NT2/D1 (cell line): ENCODE data around the gene NAP1L1.

Source experiments
- SUZ12 ChIP-seq: IDR thresholded peaks from 2 replicates; pipeline ENCODE4 v1.6.1; 2011; ENCODE audit not compliant: insufficient read length, insufficient read depth; ENCODE audit errors: extremely low read depth
- YY1 ChIP-seq: IDR thresholded peaks from 2 replicates; pipeline ENCODE4 v1.6.1; 2011; ENCODE audit not compliant: insufficient read length, insufficient read depth
- ZNF274 ChIP-seq: IDR thresholded peaks from 2 replicates; pipeline ENCODE4 v1.6.1; 2011; ENCODE audit warnings: mild to moderate bottlenecking, low read depth, low read length

DNA sequence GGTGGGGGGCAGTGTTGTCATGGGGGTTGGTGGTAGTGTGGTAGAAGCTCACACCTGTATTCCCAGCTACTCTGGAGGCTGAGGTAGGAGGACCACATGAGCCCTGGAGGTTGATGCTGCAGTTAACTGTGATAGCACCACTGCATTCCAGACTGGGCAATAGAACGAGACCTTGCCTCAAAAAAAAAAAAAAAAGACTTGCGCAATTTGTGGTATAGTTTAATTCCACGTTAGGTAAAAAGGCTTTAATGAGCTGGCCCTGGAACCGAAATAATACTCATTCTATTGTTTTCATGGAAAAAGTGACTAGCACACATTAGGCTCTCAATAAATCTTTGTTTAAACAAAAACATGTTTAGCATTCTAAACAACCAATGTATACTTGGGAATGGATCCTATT is 25.4 kb upstream of the NAP1L1 start:
- TF ChIP-seq YY1 (no peak), ZNF274 (no peak), SUZ12 (no peak)
